ENCODE measurements around the gene DNMT3A. TPM values are rescaled to one million over a fixed set of nuclear protein-coding genes. Genes with fewer than 3 reads are reported as not detected.

DNMT3A gene
- total and polyA plus RNA-seq, 2 donors from 2014 or later, result 6.5 to 31.4 TPM

- FAIRE-seq (no peak), DNase-seq (no peak)
- Histone ChIP-seq H3K9ac (ENCODE audit: low read length in 3 of 3) (no peak overlapping the region), H3K27me3 (ENCODE audit: control insufficient read depth, insufficient read depth, low read length) (no peaks in the 10 kb centered on the region), H3K27ac (ENCODE audit: low read depth in 2 of 2, low read length in 2 of 2) (no peak overlapping the region), H3K4me1 (ENCODE audit: control insufficient read depth in 2 of 3, insufficient read depth in 2 of 3, low read depth in 1 of 3, low read length in 3 of 3) (peaks cover 0 to 21% (median 16%) of the 10 kb centered on the region in 3 donors), H3K4me3 (ENCODE audit: low read length in 3 of 3) (no peak overlapping the region), H3K9me3 (ENCODE audit: control insufficient read depth in 2 of 3, insufficient read depth in 1 of 3, low read length in 3 of 3) (no peaks in the 10 kb centered on the region), H3K36me3 (ENCODE audit: control insufficient read depth in 2 of 3, insufficient read depth in 3 of 3, low read length in 3 of 3) (peaks cover 0 to under 1% (median 0%) of the 10 kb centered on the region in 3 donors)
- intact Hi-C loops (cut with DNase I), result no loop called here
- TF ChIP-seq CTCF (IDR thresholded peaks at IDR 0.05; ENCODE audit: borderline replicate concordance, extremely low read depth, insufficient read depth), result no peak
Measured at GRCh38 chr2:25320077-25320476, 21.6 kb downstream of the DNMT3A start.

GRCh38 chr2:25316101-25316500, 25.6 kb downstream of the DNMT3A start:
- FAIRE-seq, result no peak
- H3K36me3 ChIP-seq (ENCODE audit: control insufficient read depth in 2 of 3, insufficient read depth in 3 of 3, low read length in 3 of 3), result peaks cover 0 to 4% (median 2%) of the 10 kb centered on the region in 3 donors
- no peak for DNase-seq
- H3K4me3 ChIP-seq (ENCODE audit: low read length in 3 of 3), result no peak overlapping the region
- H3K4me1 ChIP-seq (ENCODE audit: control insufficient read depth in 2 of 3, insufficient read depth in 2 of 3, low read depth in 1 of 3, low read length in 3 of 3), result peaks cover 0 to 44% (median 17%) of the 10 kb centered on the region in 3 donors
- TF ChIP-seq CTCF (IDR thresholded peaks at IDR 0.05; ENCODE audit: borderline replicate concordance, extremely low read depth, insufficient read depth), result no peak
- no peak overlapping the region for H3K27ac ChIP-seq (ENCODE audit: low read depth in 2 of 2, low read length in 2 of 2)
- no peaks in the 10 kb centered on the region for H3K9me3 ChIP-seq (ENCODE audit: control insufficient read depth in 2 of 3, insufficient read depth in 1 of 3, low read length in 3 of 3)
- H3K9ac ChIP-seq (ENCODE audit: low read length in 3 of 3), result no peak overlapping the region
- intact Hi-C loops (cut with DNase I), result no loop called here
- H3K27me3 ChIP-seq (ENCODE audit: control insufficient read depth, insufficient read depth, low read length), result no peaks in the 10 kb centered on the region

- no peak overlapping the region for H3K4me3 ChIP-seq (ENCODE audit: low read length in 3 of 3)
- H3K9ac ChIP-seq (ENCODE audit: low read length in 3 of 3), result peak overlapping the region in 1 of 3 donors; percentile 34
- no peaks in the 10 kb centered on the region for H3K27me3 ChIP-seq (ENCODE audit: control insufficient read depth, insufficient read depth, low read length)
- DNase-seq, result no peak
- FAIRE-seq, result no peak
- peaks cover 0 to 4% (median 2%) of the 10 kb centered on the region in 3 donors for H3K36me3 ChIP-seq (ENCODE audit: control insufficient read depth in 2 of 3, insufficient read depth in 3 of 3, low read length in 3 of 3)
- no peak for TF ChIP-seq CTCF (IDR thresholded peaks at IDR 0.05; ENCODE audit: borderline replicate concordance, extremely low read depth, insufficient read depth)
- no peaks in the 10 kb centered on the region for H3K9me3 ChIP-seq (ENCODE audit: control insufficient read depth in 2 of 3, insufficient read depth in 1 of 3, low read length in 3 of 3)
- H3K4me1 ChIP-seq (ENCODE audit: control insufficient read depth in 2 of 3, insufficient read depth in 2 of 3, low read depth in 1 of 3, low read length in 3 of 3), result peaks cover 0 to 47% (median 23%) of the 10 kb centered on the region in 3 donors
- peak overlapping the region in 1 of 2 donors; percentile 8 for H3K27ac ChIP-seq (ENCODE audit: low read depth in 2 of 2, low read length in 2 of 2)
- intact Hi-C loops (cut with DNase I), result no loop called here
Measured at GRCh38 chr2:25315316-25315680, 26.4 kb downstream of the DNMT3A start.
